Caco-2 (cell line): Measurements from ENCODE around the gene SLC5A10. TPM values are rescaled to one million over a fixed set of nuclear protein-coding genes. Genes with fewer than 3 reads are reported as not detected.

Experiments used
- BruUV-seq: library from RNA; stranded (reverse); fragments of 400-500 nt; replicated peaks from 2 replicates; lab custom pipeline; 2021; lab: Mats Ljungman, UMichigan
- CTCF ChIA-PET: fragments of 300-600 bp; sonication (Branson Sonifier 250); formaldehyde crosslinking; loops from one replicate; lab custom pipeline; 2022; ENCODE audit warnings: antibody characterized with exemption; lab: Charles Lee
- POLR2A ChIA-PET: fragments of 300-600 bp; sonication (Branson Sonifier 250); formaldehyde crosslinking; loops from one replicate; lab custom pipeline; 2022; ENCODE audit warnings: antibody characterized with exemption; lab: Charles Lee
- DNase-seq, 2 experiments: peaks; one replicate each; pipeline versions ENCODE4 v3.0.0 to v3.0.0-alpha.2; 2020 to 2022
- H3K27me3 ChIP-seq: replicated peaks from 2 replicates; pipeline ENCODE4 v1.6.0; 2011; ENCODE audit warnings: low read length; ENCODE audit not compliant: control insufficient read depth, insufficient read depth
- H3K36me3 ChIP-seq: 2 replicates; pipeline ENCODE4 v1.5.1; 2011; ENCODE audit warnings: low read length; ENCODE audit not compliant: control insufficient read depth, insufficient read depth
- H3K4me1 ChIP-seq: fragments of 250-450 bp; sonication (Bioruptor Pico); 2 replicates; pipeline ENCODE4 v1.5.1; 2020; ENCODE audit warnings: mild to moderate bottlenecking
- H3K4me3 ChIP-seq: 2 replicates; pipeline ENCODE4 v1.5.1; 2011; ENCODE audit warnings: low read depth, mild to moderate bottlenecking, control low read depth, low read length
- H3K9me3 ChIP-seq: fragments of 250-450 bp; sonication (Bioruptor Pico); 2 replicates; pipeline ENCODE4 v1.5.1; 2020; ENCODE audit warnings: mild to moderate bottlenecking, moderate library complexity
- H3K27ac Mint-ChIP-seq: one replicate; pipeline ENCODE4 v1.8.0; 2022; ENCODE audit warnings: mixed read lengths; ENCODE audit not compliant: unreplicated experiment
- H3K27me3 Mint-ChIP-seq: one replicate; pipeline ENCODE4 v1.8.0; 2022; ENCODE audit warnings: mixed read lengths; ENCODE audit not compliant: insufficient read depth, unreplicated experiment
- H3K36me3 Mint-ChIP-seq: one replicate; pipeline ENCODE4 v1.8.0; 2022; ENCODE audit warnings: mild to moderate bottlenecking, mixed read lengths; ENCODE audit not compliant: insufficient read depth, unreplicated experiment
- H3K4me1 Mint-ChIP-seq: one replicate; pipeline ENCODE4 v1.8.0; 2022; ENCODE audit warnings: low read depth, mixed read lengths; ENCODE audit not compliant: unreplicated experiment
- H3K4me3 Mint-ChIP-seq: one replicate; pipeline ENCODE4 v1.8.0; 2022; ENCODE audit warnings: mild to moderate bottlenecking, moderate library complexity, mixed read lengths; ENCODE audit not compliant: unreplicated experiment
- H3K9me3 Mint-ChIP-seq: one replicate; pipeline ENCODE4 v1.8.0; 2022; ENCODE audit warnings: mixed read lengths; ENCODE audit not compliant: unreplicated experiment
- CTCF ChIP-seq, 2 experiments: fragments of 200-600 bp in 1 of 2; IDR thresholded peaks; 1 replicate in 1 of 2; 2 replicates in 1 of 2; pipeline versions ENCODE4 v1.5.1 to v1.8.0; 2011 to 2022; ENCODE audit warnings: antibody characterized with exemption in 1 of 2, control low read depth in 1 of 2, inconsistent platforms in 1 of 2, low read depth in 1 of 2, low read length in 1 of 2, mild to moderate bottlenecking in 1 of 2, moderate library complexity in 1 of 2; ENCODE audit not compliant: insufficient read depth in 1 of 2, severe bottlenecking in 1 of 2, unreplicated experiment in 1 of 2
- intact Hi-C: fragments of 100-400 bp; cut with micrococcal nuclease; formaldehyde crosslinking; loops from one replicate; pipeline ENCODE4 v1.10.0; 2022; ENCODE audit not compliant: unreplicated experiment
- total RNA-seq: library from RNA; stranded (reverse); gene quantifications from 2 replicates; pipeline ENCODE4 v1.2.3, GENCODE V29; 2022

The SLC5A10 gene
- total RNA-seq, 1 experiment from 2014 or later = 0.27 TPM

- Histone ChIP-seq H3K36me3 (no peaks in the 10 kb centered on the region), H3K4me3 (no peak overlapping the region), H3K4me1 (no peaks in the 10 kb centered on the region), H3K27me3 (no peaks in the 10 kb centered on the region), H3K9me3 (no peaks in the 10 kb centered on the region)
- DNase-seq = no peak
- H3K36me3 Mint-ChIP-seq = no peaks in the 10 kb centered on the region
- no peaks in the 10 kb centered on the region for H3K9me3 Mint-ChIP-seq
- intact Hi-C loops = no loop called here
- ChIA-PET POLR2A (no interaction called here), CTCF (no interaction called here)
- no peak overlapping the region for H3K4me3 Mint-ChIP-seq
- no peaks in the 10 kb centered on the region for H3K4me1 Mint-ChIP-seq
- TF ChIP-seq CTCF (IDR thresholded peaks at IDR 0.05; ENCODE audit: insufficient read depth in 1 of 2, low read depth in 1 of 2, low read length in 1 of 2, severe bottlenecking in 1 of 2, unreplicated experiment in 1 of 2) = no peak
- H3K27me3 Mint-ChIP-seq = no peaks in the 10 kb centered on the region
- BruUV-seq = no TSS peak
- no peak overlapping the region for H3K27ac Mint-ChIP-seq
Measured at GRCh38 chr17:19016881-19017280, 64.9 kb downstream of the SLC5A10 start.

DNA sequence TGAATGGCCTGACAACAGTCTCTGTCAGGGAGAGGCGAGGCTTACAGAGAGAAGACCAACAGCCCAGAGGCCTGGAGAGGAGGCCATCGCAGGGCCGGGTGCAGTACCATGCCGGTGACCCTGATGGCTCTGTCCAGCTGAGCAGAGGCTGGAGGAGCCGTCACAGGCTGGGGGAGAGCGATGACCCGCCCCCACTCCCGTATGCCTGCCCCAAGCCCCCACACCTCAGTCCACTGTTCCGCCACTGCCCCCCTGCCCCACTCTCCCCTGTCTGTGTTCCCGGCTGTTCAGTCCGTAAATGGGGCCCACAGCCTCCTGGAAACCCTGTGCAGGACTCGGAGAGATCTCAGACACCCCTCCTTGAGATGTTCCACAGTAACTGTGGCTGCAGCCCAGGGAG lies 65.4 kb downstream of the SLC5A10 start:
- H3K9me3 ChIP-seq = no peaks in the 10 kb centered on the region
- Mint-ChIP-seq H3K4me3 (no peak overlapping the region), H3K4me1 (no peaks in the 10 kb centered on the region), H3K27me3 (no peaks in the 10 kb centered on the region), H3K9me3 (no peaks in the 10 kb centered on the region), H3K36me3 (no peaks in the 10 kb centered on the region), H3K27ac (no peak overlapping the region)
- H3K27me3 ChIP-seq = no peaks in the 10 kb centered on the region
- H3K36me3 ChIP-seq = no peaks in the 10 kb centered on the region
- no TSS peak for BruUV-seq
- ChIA-PET CTCF (no interaction called here), POLR2A (no interaction called here)
- no peak for TF ChIP-seq CTCF (IDR thresholded peaks at IDR 0.05; ENCODE audit: insufficient read depth in 1 of 2, low read depth in 1 of 2, low read length in 1 of 2, severe bottlenecking in 1 of 2, unreplicated experiment in 1 of 2)
- no peak for DNase-seq
- H3K4me3 ChIP-seq = no peak overlapping the region
- H3K4me1 ChIP-seq = no peaks in the 10 kb centered on the region
- intact Hi-C loops = no loop called here

DNA sequence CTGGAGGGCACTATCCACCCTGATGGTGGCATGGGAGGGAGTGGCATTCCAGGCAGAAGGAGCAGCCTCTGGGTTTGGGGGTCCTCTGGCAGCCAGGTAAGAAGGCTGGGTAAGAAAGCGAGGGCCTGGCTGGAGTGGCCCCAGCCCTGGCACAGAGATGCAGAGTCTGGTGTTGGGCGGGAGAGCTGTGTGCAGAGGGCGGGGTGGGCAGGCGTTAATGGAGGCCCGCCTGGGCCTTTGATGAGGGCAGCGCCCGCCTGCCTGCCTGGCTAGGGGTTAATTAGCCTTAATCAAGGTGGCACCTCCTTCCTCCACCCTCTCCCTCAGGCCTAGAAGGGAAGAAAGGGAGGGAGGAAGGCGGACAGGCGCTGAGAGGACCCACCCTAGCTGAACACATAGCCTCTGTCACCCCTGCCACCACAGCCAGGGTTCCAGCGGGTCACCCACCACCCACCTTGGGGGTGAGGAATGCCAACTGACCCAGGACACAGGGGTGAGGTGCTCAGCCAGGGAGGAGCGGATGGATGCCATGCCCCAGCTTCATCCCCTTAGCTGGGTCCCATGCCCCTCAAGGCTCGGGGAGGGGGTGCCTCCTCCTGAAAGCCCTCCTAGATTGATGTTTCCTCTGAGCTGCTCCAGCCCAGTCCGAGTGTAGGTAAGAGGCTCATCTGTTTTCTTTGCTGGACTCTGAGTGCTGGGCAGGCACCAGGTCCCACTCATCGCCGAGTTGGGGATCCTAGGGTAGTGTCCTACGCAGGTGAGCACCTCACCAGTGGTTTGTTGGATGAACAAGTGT lies 66.0 kb downstream of the SLC5A10 start:
- H3K36me3 Mint-ChIP-seq = no peaks in the 10 kb centered on the region
- H3K4me1 ChIP-seq = no peaks in the 10 kb centered on the region
- ChIA-PET CTCF (interaction anchor here (1.4 kb wide), 1 partner anchor 57 kb away, joined by 3 read pairs; no protein-coding TSS in a partner anchor), POLR2A (no interaction called here)
- H3K9me3 ChIP-seq = no peaks in the 10 kb centered on the region
- no peak for TF ChIP-seq CTCF (IDR thresholded peaks at IDR 0.05; ENCODE audit: insufficient read depth in 1 of 2, low read depth in 1 of 2, low read length in 1 of 2, severe bottlenecking in 1 of 2, unreplicated experiment in 1 of 2)
- no peaks in the 10 kb centered on the region for H3K4me1 Mint-ChIP-seq
- H3K9me3 Mint-ChIP-seq = no peaks in the 10 kb centered on the region
- no peak overlapping the region for H3K4me3 ChIP-seq
- H3K27me3 Mint-ChIP-seq = no peaks in the 10 kb centered on the region
- no peaks in the 10 kb centered on the region for H3K36me3 ChIP-seq
- no peak for DNase-seq
- H3K4me3 Mint-ChIP-seq = no peak overlapping the region
- no peak overlapping the region for H3K27ac Mint-ChIP-seq
- H3K27me3 ChIP-seq = no peaks in the 10 kb centered on the region
- intact Hi-C loops = no loop called here
- BruUV-seq = no TSS peak
